Nucleus accumbens (tissue), 56 donors: ENCODE measurements around the gene IKZF3.

Experiments used
- DNase-seq, 56 donors: peaks; one replicate each; lab custom pipeline; 2025; lab: John Stamatoyannopoulos, UW

Gene IKZF3

DNA sequence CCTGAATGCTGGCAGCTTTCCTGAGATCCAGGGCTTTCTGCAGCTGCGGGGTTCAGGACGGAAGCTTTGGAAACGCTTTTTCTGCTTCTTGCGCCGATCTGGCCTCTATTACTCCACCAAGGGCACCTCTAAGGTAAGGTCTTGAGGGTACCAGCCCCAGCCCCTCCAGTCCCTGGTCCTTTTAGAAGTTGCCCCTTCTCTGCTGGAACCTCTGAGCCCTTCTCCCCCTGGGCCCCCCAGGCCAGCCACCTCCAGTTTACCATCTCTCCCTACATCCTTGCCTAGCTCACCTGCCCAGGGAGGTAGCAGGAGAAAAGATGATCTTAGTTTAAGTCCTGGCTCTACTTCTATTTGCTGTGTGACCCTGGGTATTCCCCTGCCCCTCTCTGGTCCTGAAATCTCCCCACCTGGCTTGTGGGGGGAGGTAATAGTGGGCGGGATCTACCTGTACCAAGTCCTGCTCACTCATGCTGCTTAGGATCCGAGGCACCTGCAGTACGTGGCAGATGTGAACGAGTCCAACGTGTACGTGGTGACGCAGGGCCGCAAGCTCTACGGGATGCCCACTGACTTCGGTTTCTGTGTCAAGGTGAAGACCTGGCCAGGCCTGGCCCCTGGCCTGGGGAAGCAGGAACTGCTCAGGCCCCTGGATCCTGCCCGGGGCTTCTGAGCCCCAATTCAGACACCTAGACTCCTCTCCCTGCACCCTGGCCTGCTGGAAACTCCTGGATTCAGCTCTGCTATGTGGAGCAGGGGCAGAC, 119.9 kb downstream of the IKZF3 start:
- no peak for DNase-seq

DNA sequence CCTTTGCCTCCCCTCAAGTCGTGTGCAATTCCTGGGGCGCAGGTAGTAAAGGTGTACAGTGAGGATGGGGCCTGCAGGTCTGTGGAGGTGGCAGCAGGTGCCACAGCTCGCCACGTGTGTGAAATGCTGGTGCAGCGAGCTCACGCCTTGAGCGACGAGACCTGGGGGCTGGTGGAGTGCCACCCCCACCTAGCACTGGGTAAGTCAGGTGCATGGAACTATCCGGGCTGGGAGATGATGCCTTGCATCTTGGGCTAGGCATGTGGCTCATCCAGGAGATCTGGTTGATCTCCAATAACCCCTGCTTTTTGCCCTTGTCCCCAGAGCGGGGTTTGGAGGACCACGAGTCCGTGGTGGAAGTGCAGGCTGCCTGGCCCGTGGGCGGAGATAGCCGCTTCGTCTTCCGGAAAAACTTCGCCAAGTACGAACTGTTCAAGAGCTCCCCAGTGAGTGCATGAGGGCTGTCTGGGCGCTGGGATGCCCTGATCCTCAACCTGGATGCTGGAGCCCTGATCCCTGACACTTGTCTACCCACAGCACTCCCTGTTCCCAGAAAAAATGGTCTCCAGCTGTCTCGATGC, 121.2 kb downstream of the IKZF3 start:
- no peak for DNase-seq

DNA sequence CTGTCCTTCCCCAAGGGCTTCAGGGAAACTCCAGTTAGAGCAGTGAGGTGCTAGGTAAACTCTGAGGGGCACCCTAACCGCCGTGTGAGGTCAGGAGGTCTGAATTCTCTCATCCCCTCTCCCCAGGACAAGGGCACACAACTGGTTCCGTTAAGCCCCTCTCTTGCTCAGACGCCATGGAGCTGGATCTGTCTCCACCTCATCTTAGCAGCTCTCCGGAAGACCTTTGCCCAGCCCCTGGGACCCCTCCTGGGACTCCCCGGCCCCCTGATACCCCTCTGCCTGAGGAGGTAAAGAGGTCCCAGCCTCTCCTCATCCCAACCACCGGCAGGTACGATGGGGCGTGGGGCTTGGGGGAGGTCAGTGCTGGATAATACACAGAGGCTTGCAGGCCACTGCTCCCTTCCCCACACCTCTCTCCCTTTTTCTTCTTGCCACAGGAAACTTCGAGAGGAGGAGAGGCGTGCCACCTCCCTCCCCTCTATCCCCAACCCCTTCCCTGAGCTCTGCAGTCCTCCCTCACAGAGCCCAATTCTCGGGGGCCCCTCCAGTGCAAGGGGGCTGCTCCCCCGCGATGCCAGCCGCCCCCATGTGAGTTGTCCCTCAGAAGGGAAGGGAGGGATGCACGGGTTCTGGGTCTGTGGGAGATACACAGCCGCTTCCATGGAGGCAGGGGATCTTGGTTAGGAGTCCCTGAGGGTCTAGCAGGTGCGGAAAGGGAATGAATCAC, 121.8 kb downstream of the IKZF3 start:
- no peak for DNase-seq

DNA sequence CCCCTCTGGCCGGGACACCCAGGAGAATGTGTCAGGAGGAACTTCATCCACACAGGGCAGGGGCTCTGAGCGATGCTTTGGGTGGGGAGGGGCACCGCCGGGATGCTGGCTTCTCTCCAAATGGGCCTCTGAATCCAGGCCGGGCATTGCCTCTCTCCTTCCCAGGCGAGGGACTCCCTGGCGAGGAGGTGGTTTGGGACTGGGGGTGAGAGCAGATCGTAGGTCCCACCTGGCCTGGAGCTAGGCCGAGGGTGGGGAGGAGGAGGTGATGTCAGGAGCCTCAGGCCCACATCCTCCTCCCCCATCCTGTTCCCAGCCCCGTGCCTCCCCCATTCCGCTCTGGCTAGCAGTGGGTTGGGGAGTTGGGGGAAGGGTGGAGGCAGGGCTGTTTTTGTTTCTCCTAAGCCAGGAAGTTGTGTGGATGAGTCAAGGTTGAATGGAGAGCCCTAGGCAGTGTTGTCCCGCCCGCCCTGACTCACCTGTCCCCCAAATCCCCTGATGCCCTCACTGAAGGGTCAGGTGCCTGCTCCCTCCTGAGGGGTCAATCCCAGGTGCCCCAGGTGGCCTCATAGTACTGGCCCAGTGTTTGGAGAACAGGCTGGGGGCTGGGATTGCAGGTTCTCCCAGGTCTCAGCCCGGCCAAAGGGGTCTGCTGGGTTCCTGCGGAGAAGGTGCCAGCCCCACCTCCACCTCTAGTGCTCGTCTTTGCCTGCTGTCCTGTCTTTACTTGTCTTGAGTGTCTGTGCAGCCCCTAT, 123.6 kb downstream of the IKZF3 start:
- no peak for DNase-seq

DNA sequence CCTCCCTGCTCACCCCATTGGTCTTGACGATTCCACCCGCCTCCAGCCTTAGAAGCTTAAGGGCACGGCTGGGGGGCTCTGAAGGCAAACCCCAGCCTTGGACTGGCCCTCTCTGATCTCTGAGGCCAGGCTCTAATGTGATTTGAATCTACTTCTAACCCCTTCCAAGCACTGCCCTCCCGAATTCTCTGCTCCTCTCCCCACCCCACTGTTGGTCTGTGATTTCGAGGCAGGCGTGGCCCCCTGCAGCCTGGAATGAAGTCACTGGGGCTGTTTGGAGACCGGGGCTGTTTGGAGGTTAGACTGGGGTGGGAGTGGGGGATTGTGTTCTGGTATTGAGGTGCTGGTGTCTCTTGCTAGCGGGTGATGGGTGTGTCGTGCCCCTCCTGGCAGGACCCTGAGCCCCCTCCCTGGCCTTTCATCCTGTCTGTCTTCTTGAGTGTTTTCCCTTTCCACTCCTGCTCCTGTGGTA, 124.2 kb downstream of the IKZF3 start:
- DNase-seq: no peak

DNA sequence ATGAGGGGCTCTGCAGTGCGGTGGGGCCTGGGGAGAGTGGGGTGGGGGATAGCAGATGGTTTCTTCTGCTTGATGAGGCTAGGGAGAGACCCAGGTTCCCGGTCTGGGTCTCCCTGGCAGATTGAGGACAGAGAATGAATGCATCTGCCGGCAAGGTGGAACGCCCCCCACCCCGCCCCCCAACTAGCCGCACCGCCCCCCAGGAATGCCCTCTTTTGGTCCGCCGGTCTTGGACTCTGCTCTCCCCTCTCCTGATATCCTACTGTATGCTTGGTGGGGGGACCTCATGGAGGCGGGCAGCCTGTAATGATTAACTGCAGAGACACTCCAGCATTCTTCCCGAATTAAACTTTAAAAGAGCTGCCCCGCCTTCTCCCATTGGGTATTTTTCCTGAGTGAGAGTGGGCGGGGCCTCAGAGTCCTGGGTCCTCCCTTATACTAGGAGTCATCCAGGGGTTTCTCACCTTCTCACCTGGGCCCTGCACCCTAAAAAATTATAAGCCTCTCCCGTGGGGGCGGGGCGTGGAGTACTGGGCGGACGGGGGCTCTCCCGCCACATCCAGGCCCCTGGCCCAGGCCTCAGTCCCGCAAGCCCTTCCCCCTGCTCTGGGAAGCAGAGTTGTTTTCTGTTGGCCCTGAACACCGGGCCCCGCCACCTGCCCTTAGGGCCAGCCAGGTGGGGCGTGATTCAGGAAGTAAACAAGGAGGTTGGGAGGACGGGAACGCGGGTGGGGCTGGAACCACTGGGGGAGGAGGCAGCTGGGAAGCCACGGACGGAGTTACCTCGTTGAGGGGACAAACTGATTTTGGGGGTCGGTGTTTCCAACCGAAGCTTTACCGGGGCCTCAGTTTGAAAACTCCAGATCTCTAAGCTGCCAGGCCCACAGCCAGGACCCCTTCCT, 124.9 kb downstream of the IKZF3 start:
- no peak for DNase-seq

DNA sequence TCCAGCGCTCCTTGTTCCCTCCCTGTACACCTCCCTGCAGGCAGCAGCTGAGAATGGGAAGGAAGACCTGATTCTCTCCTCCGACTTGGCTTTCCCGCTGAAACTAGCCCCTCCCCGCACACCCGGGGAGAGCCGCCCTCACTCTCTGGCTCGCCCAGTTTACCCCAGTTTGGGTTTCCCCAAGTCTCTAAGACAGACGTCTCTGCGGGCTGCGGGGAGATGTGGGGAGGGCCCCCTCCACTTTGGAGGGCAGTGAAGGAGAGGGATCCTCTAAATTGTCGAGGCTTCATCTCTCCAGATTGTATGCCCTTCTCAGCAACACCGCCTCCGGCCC, 125.6 kb downstream of the IKZF3 start:
- DNase-seq: no peak

DNA sequence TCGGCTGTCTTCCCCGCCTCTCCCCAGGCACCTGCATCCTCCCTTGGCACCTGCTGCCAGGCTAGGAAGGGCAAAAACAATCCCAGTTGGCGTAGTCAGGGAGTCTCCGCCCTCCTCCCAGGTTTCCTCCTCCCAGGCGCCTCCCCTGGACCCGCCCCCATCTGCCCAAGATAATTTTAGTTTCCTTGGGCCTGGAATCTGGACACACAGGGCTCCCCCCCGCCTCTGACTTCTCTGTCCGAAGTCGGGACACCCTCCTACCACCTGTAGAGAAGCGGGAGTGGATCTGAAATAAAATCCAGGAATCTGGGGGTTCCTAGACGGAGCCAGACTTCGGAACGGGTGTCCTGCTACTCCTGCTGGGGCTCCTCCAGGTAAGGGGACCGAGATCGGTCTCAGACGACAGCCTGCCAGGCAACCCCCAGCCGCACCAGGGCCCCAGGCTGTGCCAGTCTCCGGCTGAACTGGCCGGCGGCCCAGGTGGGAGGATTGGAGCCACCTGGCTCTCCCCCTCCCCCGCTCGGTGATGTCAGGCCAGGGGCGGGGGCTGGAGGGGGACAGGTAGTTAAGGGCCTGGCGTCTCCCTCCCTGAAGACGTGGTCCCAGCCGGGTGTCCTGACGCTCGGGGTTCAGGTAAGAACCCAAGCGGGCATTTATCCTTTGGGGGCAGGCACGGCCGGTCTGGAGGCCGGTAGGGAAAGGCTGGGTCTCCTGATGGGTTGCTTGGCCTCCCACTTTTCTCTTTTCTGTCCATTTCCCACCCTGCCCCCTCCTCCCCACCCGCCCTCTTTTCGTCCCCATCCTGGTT, 126.1 kb downstream of the IKZF3 start, which contains the start of gene GRB7:
GRB7 (plus strand) TSS at position 179 of the 808 bp plus-strand sequence. CDS start 4,364 bp downstream, outside the sequence.
- peak in 2 of 56 donors; percentile 12 to 44 for DNase-seq

DNA sequence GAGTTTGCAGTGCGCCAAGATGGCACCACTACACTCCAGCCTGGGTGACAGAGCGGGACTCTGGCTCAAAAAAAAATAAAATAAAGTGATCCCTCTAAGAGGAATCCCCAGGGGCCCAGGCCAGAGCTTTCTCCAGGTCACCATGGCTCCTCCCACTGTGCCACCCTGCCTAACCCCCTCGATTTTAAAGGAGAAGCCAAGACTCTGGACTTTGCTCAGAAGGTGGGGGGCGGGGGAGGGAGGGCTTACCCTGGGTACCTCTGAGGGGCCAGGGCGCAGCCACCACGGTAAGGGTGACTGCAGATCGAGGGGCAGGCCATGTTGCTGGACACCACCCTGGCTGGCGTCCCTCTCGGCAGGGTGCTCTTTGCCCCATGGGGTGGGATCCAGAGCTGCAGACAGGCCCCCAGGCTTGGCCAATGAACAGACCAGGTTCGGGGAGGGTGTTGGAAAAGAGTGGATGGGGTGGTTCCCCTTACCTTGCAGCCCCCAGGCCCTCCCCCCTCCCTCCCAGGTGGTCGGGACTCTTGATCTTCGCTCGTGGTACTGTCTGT, 126.8 kb downstream of the IKZF3 start:
- no peak for DNase-seq

DNA sequence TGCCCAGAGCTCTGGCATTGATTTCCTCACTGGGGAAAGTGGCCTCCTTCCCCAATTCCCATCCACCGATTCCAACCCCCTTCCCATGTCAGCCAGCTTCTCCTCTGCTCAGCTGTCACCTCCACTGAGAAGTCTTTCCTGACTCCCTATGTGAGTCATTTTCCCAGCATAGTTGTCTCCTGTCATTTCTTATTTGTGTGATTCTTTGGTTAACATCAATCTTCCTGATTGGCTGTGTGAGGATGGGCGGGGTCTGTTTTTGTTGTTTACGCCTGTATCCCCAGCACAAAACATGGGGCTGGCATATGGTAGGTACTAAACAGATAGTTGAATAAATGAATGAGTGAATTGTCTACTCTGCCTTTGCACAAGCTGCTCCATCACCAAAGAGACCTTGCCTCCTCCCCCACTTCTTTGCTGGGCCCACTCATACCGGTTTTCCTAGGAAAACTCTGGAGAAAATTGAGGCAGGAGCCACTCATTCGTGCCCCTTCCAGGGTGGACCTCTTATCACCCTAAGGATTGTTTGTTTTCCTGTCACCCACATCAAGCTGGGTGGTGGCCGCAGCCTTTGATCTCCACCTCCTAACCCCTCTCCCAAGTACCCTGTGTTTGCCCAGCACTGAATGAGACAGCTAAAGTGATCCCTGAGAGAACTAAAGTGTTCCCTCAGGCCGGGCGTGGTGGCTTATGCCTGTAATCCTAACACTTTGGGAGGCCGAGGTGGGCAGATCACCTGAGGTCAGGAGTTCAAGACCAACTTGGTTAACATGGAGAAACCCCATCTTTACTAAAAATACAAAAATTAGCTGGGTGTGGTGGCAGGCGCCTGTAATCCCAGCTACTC, 127.6 kb downstream of the IKZF3 start:
- no peak for DNase-seq

DNA sequence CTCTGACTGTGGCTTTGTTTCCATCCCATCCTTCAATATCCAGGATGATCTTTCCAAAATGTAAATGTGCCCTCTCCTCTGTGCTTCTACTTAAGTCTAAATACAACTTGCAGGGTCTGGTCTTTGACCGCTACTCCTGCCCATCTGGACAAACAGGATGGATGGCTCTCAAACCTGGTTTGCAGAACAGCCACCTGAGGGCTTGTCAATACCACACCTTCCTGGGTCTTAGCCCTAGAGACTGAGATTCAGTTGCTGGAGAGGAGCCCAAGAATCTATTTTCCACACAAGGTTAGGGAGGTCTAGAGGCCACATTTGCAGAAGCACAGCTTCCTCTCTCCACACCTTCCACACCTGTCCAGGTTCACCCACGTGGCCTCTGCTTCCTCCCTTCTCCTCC, 128.2 kb downstream of the IKZF3 start:
- no peak for DNase-seq

DNA sequence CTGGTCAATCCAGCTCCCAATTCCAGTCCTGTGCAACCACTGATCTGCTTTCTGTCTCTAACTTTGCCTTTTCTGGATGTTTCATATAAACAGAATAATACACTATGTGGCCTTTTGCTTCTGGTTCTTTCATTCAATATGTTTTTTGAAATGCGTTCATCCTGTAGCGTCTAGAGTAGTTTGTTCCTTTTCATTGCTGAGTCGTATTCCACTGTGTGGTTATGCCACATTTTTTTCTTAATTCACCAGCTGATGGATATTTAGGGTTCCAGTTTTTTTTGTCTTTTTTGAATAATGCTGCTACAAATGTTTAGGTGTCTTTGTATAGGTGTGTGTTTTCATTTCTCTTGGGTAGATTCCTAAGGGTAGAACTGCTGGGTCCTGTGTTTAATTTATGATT, 131.5 kb downstream of the IKZF3 start:
- DNase-seq: no peak

DNA sequence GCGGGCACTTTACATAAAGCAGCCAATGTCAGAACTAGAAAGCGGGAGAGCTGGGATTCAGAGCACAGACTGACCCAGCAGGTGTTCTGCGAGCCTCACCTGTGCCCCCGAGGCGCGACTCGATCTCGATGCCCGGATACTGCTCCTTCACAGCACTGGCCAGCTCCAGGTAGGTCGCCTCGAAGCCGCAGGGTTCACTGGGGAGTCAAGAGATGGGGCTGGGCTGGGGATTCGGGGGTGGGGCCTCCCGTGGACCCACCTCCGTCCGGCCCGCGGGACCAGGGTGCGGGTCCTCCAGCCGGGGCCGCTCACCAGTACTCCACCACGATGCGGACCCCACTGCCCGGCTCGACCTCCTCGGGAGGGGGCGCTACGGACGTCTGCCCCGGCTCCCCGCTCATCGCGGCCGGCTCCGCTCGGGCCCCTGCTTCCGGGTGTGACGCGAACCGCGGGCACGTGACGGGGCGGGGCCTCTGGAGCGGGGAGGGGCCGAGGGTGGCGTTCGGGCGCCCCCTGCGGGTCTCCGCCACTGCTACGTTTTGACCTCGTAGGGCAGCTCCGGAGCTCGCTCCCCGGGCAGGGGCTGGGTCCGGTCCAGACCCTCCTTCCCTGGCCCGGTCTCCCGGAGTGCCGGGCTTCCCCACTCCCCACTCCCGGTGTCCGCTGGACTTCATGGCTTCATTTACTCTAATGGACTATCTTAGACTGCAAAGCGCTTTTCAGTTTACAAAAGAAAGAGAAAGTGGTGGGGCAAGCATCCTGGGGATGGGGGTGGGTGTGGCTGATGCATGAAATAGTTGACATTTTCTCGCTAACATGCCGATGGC, 133.8 kb downstream of the IKZF3 start, which contains the start of gene MIEN1:
MIEN1 (minus strand) TSS at position 438 of the 827 bp plus-strand sequence; CDS start at position 401, 37 bp downstream.
- peak in 55 of 56 donors; percentile 22 to 97 (median 84) for DNase-seq

DNA sequence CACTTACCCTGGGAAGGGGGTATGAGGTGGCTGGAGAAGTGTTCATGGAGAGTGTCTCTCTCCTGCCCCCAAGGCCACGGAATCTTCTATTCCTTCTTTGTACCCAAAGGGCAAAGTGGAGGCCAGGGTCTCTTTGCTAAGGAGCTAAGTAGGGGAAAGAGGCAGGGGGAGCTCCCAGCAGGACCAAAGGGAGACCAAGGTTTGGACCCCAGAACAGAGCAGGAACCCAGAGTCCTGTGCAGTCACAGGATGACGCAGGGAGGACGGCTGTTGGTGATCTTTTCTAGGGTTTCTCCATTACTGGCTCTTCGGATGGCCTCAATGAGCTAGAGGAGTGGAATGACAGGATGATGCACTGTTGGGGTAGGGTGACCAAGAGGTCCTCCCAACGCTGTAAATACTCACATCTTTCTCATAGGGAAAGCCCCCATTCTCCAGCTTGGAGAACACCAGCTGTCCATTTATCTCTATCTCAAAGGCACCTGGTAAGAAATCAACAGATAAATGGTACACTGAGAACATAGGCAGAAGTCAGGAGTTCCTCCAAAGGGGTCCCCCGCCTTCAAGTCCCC, 134.7 kb downstream of the IKZF3 start:
- no peak for DNase-seq

DNA sequence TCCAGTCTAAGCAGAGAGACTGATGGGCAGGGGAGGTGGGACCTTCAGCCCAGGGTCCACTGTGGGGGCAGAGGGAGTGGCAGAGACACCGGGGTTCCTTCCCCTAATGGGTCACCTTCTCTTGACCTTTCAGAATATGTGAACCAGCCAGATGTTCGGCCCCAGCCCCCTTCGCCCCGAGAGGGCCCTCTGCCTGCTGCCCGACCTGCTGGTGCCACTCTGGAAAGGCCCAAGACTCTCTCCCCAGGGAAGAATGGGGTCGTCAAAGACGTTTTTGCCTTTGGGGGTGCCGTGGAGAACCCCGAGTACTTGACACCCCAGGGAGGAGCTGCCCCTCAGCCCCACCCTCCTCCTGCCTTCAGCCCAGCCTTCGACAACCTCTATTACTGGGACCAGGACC, 136.6 kb downstream of the IKZF3 start:
- DNase-seq: no peak

DNA sequence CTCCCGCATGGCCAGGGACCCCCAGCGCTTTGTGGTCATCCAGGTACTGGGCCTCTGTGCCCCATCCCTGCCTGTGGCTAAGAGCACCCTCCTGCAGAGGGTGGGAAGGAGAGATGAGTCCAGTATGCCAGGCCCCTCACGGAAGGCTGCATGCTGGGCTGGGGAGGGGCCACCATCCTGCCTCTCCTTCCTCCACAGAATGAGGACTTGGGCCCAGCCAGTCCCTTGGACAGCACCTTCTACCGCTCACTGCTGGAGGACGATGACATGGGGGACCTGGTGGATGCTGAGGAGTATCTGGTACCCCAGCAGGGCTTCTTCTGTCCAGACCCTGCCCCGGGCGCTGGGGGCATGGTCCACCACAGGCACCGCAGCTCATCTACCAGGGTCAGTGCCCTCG, 137.5 kb downstream of the IKZF3 start:
- DNase-seq: no peak
